ENCODE measurements around the gene NFAM1. TPM values are rescaled to one million over a fixed set of nuclear protein-coding genes. Genes with fewer than 3 reads are reported as not detected.

The NFAM1 gene
- total and polyA plus RNA-seq, 9 donors = 0.62 to 1.2 (median 1.00) TPM

DNA sequence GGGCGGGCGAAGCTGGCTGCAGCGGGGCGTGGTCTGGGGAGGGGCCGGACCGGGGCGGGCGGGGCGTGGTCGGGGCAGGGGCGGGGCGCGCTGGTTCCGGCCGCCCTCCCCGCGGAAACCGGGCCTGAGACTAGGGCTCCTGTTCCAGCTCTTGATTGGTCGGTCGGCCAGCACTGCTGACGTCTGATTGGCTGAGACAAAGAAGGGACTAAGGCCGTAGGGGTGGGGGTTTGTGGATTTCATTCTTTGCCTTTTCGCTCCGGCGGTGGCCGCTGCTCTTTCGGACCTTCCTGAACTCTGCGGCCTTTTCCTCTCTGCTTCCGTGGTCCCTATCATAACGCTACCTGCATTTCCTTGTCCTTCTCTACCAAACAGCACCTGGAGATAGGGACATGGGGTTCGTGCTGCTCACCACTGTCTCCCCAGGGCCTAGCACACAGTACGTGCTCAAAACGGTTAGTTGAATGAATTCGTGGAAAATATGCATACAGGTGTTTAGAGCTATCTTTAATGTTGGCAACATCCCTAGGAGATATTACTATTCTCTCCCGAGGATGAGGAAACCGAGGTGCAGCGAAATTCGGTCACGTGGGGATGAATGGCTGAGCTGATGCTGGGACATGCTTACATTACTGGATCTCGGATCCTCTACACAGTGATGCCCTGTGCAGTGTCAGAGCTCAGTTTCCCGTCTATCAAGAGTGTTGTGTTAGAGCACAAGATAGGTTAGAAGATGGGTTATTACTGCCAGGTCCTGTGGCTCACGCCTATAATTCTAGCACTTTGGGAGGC, 62.8 kb downstream of the NFAM1 start:
- H3K27ac ChIP-seq (ENCODE audit: low read length) = no peak overlapping the region
- H3K4me3 ChIP-seq (ENCODE audit: low read length) = peak overlapping the region; percentile 41
- no peaks in the 10 kb centered on the region for H3K36me3 ChIP-seq (ENCODE audit: control insufficient read depth, insufficient read depth, low read length)
- peaks cover 50% of the 10 kb centered on the region for H3K4me1 ChIP-seq (ENCODE audit: control insufficient read depth, insufficient read depth, low read length)
- peak; percentile 97 for DNase-seq
- H3K9me3 ChIP-seq (replicated peaks; ENCODE audit: control insufficient read depth, low read depth, low read length) = no peaks in the 10 kb centered on the region
- WGBS (ENCODE audit: insufficient coverage) = 8% methylated on average over 23 of the region's 42 CpGs
- H3K27me3 ChIP-seq (ENCODE audit: control insufficient read depth, insufficient read depth, low read length) = peaks cover 75% of the 10 kb centered on the region

DNA sequence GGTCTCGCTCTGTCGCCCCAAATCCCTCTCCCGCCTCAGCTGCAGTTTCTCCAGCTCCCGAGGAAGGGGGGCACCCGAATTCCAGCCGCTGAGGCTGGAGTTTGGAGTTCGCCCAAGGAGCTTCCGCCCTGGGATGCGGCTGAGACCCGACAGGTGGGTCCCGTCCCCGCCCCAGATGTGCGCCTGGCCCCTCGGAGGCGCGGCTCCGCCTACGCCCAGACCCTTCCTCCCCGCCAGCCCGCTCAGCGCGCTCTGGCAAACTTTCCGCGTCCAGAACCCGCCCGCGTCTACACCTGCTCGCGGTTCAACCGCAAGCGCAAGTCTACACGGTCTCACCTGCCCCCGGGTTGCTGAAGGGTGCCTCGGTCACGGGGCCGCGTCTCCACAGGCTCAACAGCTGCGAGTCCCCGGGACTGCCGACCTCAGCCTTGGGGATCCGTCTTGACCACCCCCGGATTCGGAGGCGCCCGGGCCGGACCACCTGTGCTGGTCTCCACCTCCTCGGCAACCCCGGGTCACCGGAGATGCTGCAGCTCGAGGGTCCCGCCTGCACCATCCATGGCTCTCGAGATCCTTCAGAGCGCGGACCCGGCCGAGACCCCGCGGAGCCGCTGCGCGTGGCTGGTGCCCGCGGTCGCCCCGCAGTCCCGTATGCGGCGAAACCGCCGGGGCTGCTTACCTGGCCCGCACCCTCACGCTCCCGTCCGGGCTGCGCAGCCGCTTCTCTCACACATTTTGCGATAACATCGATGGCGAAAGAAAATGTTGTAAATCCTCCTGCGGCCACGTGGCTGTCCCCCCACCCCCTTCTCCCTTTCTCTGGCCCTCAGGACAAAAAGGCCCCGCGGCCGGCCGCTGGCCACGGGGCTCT, 63.6 kb downstream of the NFAM1 start:
- Histone ChIP-seq H3K27ac (ENCODE audit: low read length) (no peak overlapping the region), H3K4me3 (ENCODE audit: low read length) (peak overlapping the region; percentile 41), H3K36me3 (ENCODE audit: control insufficient read depth, insufficient read depth, low read length) (no peaks in the 10 kb centered on the region), H3K27me3 (ENCODE audit: control insufficient read depth, insufficient read depth, low read length) (peaks cover 77% of the 10 kb centered on the region), H3K9me3 (replicated peaks; ENCODE audit: control insufficient read depth, low read depth, low read length) (no peaks in the 10 kb centered on the region), H3K4me1 (ENCODE audit: control insufficient read depth, insufficient read depth, low read length) (peaks cover 54% of the 10 kb centered on the region)
- WGBS (ENCODE audit: insufficient coverage) = under 1% methylated on average over 83 of the region's 86 CpGs
- no peak for DNase-seq

DNA sequence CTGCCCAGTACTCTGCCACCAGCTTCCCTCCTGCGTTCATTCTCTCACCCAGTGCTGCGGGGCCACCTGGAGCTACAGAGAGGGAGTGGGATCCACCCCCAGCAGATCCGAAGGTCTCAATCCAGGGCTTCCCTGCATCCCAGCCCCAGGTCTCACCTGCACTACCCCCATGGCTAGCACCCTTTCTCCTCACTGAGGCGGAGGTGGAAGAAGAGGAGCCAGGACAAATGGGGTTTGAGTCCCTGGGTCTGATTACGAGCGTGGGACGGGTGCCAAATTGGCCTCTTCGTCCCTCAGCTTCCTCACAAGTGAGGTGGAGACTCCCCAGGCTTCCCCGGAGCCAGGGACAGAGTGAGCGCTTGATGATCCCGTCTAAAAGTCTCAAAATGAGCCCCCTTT, 64.2 kb downstream of the NFAM1 start:
- peaks cover 54% of the 10 kb centered on the region for H3K4me1 ChIP-seq (ENCODE audit: control insufficient read depth, insufficient read depth, low read length)
- peaks cover 78% of the 10 kb centered on the region for H3K27me3 ChIP-seq (ENCODE audit: control insufficient read depth, insufficient read depth, low read length)
- H3K4me3 ChIP-seq (ENCODE audit: low read length) = peak overlapping the region; percentile 41

DNA sequence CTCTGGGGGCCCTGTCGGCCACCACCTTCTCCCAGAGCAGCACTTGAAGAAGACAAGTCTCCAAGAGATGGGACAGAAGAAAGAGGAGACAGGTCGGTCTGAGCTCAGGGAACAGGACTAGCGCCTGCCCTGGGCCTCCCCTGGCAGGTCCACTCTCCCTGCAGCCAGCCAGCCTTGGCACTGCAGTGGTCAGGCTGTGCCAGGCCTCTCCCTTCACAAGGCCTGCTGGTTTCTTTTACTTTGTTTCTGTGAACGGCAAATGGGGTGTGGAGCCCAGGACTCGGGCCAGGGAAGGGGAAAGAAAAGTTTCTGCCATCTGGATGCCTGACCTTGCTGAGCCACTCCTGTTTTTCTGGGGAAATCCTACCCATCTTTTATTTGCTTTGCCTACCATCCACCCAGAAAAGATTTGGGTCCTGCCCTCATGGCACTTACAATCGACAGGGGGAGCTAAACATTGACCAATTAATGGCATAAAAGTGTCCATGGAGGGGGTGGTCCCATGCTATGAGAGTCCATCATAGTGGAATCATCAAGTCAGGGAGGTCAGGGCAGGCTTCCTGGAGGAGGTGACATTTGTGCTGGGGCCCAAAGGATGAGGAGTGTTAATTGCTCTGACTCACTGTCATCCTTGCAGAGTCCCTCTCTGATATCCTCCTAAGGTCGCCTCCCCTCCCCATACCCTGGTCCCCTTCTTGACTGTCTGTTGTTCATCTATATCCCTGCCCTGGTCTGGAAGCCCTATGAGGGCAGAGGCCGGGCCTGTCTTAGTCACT, 65.2 kb downstream of the NFAM1 start:
- Histone ChIP-seq H3K27me3 (ENCODE audit: control insufficient read depth, insufficient read depth, low read length) (peaks cover 83% of the 10 kb centered on the region), H3K4me1 (ENCODE audit: control insufficient read depth, insufficient read depth, low read length) (peaks cover 54% of the 10 kb centered on the region), H3K4me3 (ENCODE audit: low read length) (no peak overlapping the region), H3K27ac (ENCODE audit: low read length) (no peak overlapping the region), H3K36me3 (ENCODE audit: control insufficient read depth, insufficient read depth, low read length) (no peaks in the 10 kb centered on the region), H3K9me3 (replicated peaks; ENCODE audit: control insufficient read depth, low read depth, low read length) (no peaks in the 10 kb centered on the region)
- peak; percentile 73 for DNase-seq
- 51% methylated on average over 5 of the region's 8 CpGs for WGBS (ENCODE audit: insufficient coverage)

More for the DNA sequence above, 64.2 kb downstream of the NFAM1 start:
- no peak for DNase-seq
- WGBS (ENCODE audit: insufficient coverage) = 0% methylated on average over 8 of the region's 11 CpGs
- Histone ChIP-seq H3K9me3 (replicated peaks; ENCODE audit: control insufficient read depth, low read depth, low read length) (no peaks in the 10 kb centered on the region), H3K27ac (ENCODE audit: low read length) (no peak overlapping the region), H3K36me3 (ENCODE audit: control insufficient read depth, insufficient read depth, low read length) (no peaks in the 10 kb centered on the region)

DNA sequence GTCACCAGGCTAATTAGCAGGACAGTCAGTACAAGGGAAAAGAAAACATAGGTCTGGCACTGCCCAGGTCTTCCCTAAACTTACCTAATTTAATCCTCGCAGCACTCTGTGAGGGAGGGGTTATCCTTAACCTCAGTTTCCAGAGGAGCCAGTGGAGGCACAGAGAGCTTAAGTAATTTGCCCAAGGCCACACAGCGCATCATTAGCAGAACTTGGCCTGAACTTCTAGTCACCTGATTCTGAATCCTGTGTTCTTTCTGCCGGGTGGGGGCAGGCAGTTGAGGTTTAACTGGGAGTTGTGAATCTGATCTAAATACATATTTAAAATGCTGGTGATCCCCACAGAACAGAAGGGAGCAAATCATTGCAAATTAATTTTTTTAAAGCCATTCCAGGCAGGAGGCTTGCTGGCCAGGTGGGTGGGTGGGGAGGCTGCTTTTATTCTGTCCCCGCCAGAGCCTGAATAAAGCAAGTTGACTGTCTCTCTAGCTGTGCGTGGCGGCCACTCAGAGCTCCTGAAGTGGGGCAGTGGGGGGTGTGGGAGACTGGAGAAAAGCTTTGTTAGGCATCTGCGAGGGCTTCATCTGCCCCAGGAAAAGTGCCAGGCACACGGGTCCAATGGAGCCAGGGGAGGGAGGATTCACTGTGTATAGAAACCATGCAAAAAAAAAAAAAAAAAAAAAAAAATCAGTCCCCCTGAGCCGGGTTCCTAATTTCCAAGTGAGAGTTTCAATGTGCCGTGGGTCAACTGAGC, 66.1 kb downstream of the NFAM1 start:
- Histone ChIP-seq H3K27me3 (ENCODE audit: control insufficient read depth, insufficient read depth, low read length) (peaks cover 84% of the 10 kb centered on the region), H3K4me1 (ENCODE audit: control insufficient read depth, insufficient read depth, low read length) (peaks cover 54% of the 10 kb centered on the region), H3K27ac (ENCODE audit: low read length) (no peak overlapping the region), H3K36me3 (ENCODE audit: control insufficient read depth, insufficient read depth, low read length) (no peaks in the 10 kb centered on the region), H3K4me3 (ENCODE audit: low read length) (no peak overlapping the region), H3K9me3 (replicated peaks; ENCODE audit: control insufficient read depth, low read depth, low read length) (no peaks in the 10 kb centered on the region)
- DNase-seq = no peak
- WGBS (ENCODE audit: insufficient coverage) = 69% methylated on average over 8 of the region's 10 CpGs

DNA sequence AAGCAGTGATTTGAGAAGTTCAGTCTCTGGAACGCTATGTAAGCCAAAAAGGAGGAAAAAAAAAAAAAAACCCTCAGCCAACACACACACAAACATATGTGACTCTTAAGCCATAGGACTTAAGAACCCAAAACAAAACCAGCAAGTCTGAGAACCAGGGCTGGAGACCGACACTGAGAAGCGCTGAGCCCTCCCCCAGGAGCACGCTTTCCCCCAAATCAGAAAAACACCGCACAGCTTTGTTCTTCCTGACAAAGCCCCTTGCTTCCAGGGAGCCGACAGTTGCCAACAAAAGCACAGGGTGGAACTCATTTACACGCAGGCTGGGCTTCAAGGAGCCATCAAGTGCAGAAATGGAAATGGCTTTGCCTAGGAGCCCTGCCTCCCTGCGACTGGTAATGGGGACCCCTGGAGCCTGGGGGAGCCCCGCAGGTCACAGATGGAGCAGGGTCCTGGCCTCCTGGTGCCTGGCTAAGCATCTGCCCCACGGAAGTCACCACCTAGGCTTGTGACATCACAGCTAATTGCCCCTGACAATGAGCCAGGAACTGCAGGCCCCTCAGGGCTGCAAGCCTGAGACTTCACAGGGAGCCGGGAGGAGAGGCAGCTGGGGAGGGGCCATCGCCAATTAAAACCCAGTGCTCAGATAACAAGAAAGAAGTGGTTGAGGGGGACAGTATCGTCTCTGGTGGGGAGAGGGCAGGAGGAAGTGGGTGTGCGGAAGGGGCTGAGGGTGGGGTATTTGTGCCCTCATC, 66.9 kb downstream of the NFAM1 start:
- Histone ChIP-seq H3K4me1 (ENCODE audit: control insufficient read depth, insufficient read depth, low read length) (peaks cover 54% of the 10 kb centered on the region), H3K4me3 (ENCODE audit: low read length) (no peak overlapping the region), H3K27me3 (ENCODE audit: control insufficient read depth, insufficient read depth, low read length) (peaks cover 78% of the 10 kb centered on the region), H3K36me3 (ENCODE audit: control insufficient read depth, insufficient read depth, low read length) (no peaks in the 10 kb centered on the region), H3K9me3 (replicated peaks; ENCODE audit: control insufficient read depth, low read depth, low read length) (no peaks in the 10 kb centered on the region), H3K27ac (ENCODE audit: low read length) (peak overlapping the region; percentile 80)
- DNase-seq = peak; percentile 90
- WGBS (ENCODE audit: insufficient coverage) = 4% methylated on average over 9 of the region's 14 CpGs

DNA sequence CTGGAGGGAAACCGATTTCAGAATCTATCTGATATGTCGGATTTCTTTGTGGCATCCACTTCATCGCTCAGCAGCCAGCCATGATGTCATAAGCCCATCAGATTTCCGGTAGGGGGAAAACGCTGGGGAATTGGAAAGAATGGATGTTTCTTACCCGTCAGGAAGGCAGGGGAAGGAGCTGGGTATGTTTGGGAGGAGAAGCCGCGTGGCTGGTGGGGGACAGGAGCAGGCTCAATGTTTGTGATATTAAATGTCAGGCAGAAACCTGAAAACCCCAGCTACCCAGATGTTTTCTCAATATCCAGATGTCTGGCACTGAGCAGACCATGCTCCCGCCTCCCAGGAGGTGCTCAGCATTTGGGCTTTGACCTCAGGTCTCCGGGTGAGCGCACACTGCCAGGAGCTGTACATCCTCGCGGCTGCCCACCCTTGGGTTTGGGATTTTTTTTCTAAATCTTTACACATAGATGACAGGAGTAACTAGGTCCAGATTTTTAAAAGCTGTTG, 67.5 kb downstream of the NFAM1 start:
- peak; percentile 84 for DNase-seq
- H3K9me3 ChIP-seq (replicated peaks; ENCODE audit: control insufficient read depth, low read depth, low read length) = no peaks in the 10 kb centered on the region
- peaks cover 73% of the 10 kb centered on the region for H3K27me3 ChIP-seq (ENCODE audit: control insufficient read depth, insufficient read depth, low read length)
- peaks cover 53% of the 10 kb centered on the region for H3K4me1 ChIP-seq (ENCODE audit: control insufficient read depth, insufficient read depth, low read length)
- peak overlapping the region; percentile 80 for H3K27ac ChIP-seq (ENCODE audit: low read length)
- H3K36me3 ChIP-seq (ENCODE audit: control insufficient read depth, insufficient read depth, low read length) = no peaks in the 10 kb centered on the region
- 0% methylated on average over 4 of the region's 13 CpGs for WGBS (ENCODE audit: insufficient coverage)
- H3K4me3 ChIP-seq (ENCODE audit: low read length) = no peak overlapping the region

DNA sequence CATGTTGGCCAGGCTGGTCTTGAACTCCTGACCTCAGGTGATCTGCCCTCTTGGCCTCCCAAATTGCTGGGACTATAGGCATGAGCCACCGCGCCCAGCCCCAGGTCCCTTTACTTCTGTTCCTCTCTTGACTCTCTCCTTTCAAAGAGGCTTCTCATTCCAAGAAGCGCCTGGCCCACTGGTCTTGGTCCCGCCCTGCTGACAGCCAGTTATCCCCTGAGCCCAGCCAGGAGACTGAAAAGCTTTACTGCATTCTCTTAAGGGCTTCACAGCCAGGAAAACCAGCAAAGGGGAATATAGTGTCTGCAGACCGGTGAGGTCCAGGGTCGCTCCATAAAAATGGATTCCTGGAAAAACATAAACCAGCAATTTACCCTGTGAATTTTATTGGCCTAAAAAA, 68.3 kb downstream of the NFAM1 start:
- Histone ChIP-seq H3K9me3 (replicated peaks; ENCODE audit: control insufficient read depth, low read depth, low read length) (no peaks in the 10 kb centered on the region), H3K4me1 (ENCODE audit: control insufficient read depth, insufficient read depth, low read length) (peaks cover 48% of the 10 kb centered on the region), H3K36me3 (ENCODE audit: control insufficient read depth, insufficient read depth, low read length) (no peaks in the 10 kb centered on the region), H3K27ac (ENCODE audit: low read length) (peak overlapping the region; percentile 31), H3K27me3 (ENCODE audit: control insufficient read depth, insufficient read depth, low read length) (peaks cover 69% of the 10 kb centered on the region), H3K4me3 (ENCODE audit: low read length) (no peak overlapping the region)
- WGBS (ENCODE audit: insufficient coverage) = 80% methylated on average over 4 of the region's 6 CpGs
- DNase-seq = no peak

DNA sequence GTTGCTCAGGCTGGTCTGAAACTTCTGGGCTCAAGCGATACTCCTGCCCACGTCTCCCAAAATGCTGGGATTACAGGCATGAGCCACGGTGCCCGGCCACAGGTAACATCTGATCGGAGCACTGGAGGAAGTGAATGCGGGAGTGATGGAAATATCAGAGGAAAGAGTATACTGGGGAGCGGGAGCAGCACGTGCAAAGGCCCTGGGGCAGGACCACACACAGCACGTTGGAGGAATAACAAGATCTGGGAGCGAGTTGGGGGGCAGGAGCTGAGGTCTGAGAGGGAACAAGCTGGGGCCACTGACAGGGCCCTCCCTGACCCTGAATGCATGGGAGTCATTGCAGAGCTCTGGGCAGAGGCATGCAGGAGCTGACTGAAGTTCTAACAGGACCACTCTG, 70.7 kb downstream of the NFAM1 start:
- H3K4me3 ChIP-seq (ENCODE audit: low read length) = no peak overlapping the region
- H3K36me3 ChIP-seq (ENCODE audit: control insufficient read depth, insufficient read depth, low read length) = no peaks in the 10 kb centered on the region
- peaks cover 57% of the 10 kb centered on the region for H3K27me3 ChIP-seq (ENCODE audit: control insufficient read depth, insufficient read depth, low read length)
- over 99% methylated on average over 10 of the region's 10 CpGs for WGBS (ENCODE audit: insufficient coverage)
- no peak overlapping the region for H3K27ac ChIP-seq (ENCODE audit: low read length)
- H3K9me3 ChIP-seq (replicated peaks; ENCODE audit: control insufficient read depth, low read depth, low read length) = no peaks in the 10 kb centered on the region
- DNase-seq = no peak
- peaks cover 24% of the 10 kb centered on the region for H3K4me1 ChIP-seq (ENCODE audit: control insufficient read depth, insufficient read depth, low read length)

Data from muscle of leg (tissue), 11 donors.